GM23248 (cell line): ENCODE measurements around the gene PXDN. TPM values are rescaled to one million over a fixed set of nuclear protein-coding genes. Genes with fewer than 3 reads are reported as not detected.

Experiments used
- DNase-seq: peaks from one replicate; pipeline ENCODE4 v3.0.0-alpha.2; 2015
- H2AFZ ChIP-seq: fragments of 200-600 bp; sonication (generic); 2 replicates; pipeline ENCODE4 v1.6.1; 2016; ENCODE audit warnings: antibody characterized with exemption
- H3F3A ChIP-seq: fragments of 200-600 bp; sonication (generic); 2 replicates; pipeline ENCODE4 v1.6.1; 2016; ENCODE audit warnings: mild to moderate bottlenecking, antibody characterized with exemption, mixed run types; ENCODE audit not compliant: insufficient read depth
- H3K27ac ChIP-seq: fragments of 200-600 bp; sonication (generic); 2 replicates; pipeline ENCODE4 v1.5.1; 2016; ENCODE audit warnings: mild to moderate bottlenecking
- H3K27me3 ChIP-seq: fragments of 200-600 bp; sonication (generic); replicated peaks from 2 replicates; pipeline ENCODE4 v1.6.1; 2016; ENCODE audit warnings: mild to moderate bottlenecking; ENCODE audit not compliant: insufficient read depth
- H3K36me3 ChIP-seq: fragments of 200-600 bp; sonication (generic); 2 replicates; pipeline ENCODE4 v1.6.1; 2016; ENCODE audit warnings: low read depth, mild to moderate bottlenecking
- H3K4me1 ChIP-seq: fragments of 200-600 bp; sonication (generic); 2 replicates; pipeline ENCODE4 v1.6.1; 2016; ENCODE audit warnings: mild to moderate bottlenecking; ENCODE audit not compliant: insufficient read depth
- H3K4me2 ChIP-seq: fragments of 200-600 bp; sonication (generic); one replicate; pipeline ENCODE4 v1.6.1; 2016; ENCODE audit warnings: mild to moderate bottlenecking; ENCODE audit not compliant: unreplicated experiment
- H3K4me3 ChIP-seq: fragments of 200-600 bp; sonication (generic); 2 replicates; pipeline ENCODE4 v1.5.1; 2016; ENCODE audit warnings: mild to moderate bottlenecking
- H3K79me2 ChIP-seq: fragments of 200-600 bp; sonication (generic); 2 replicates; pipeline ENCODE4 v1.6.1; 2016; ENCODE audit warnings: mild to moderate bottlenecking; ENCODE audit not compliant: insufficient read depth
- H3K9ac ChIP-seq: fragments of 200-600 bp; sonication (generic); 2 replicates; pipeline ENCODE4 v1.6.1; 2016; ENCODE audit warnings: mild to moderate bottlenecking
- H3K9me2 ChIP-seq: fragments of 200-600 bp; sonication (generic); 2 replicates; pipeline ENCODE4 v1.6.1; 2016; ENCODE audit warnings: mixed run types, mild to moderate bottlenecking, moderate library complexity; ENCODE audit not compliant: insufficient read depth
- H3K9me3 ChIP-seq: fragments of 200-600 bp; sonication (generic); one replicate; pipeline ENCODE4 v1.6.1; 2017; ENCODE audit warnings: low read depth
- H4K20me1 ChIP-seq: fragments of 200-600 bp; sonication (generic); 2 replicates; pipeline ENCODE4 v1.6.0; 2016; ENCODE audit not compliant: insufficient read depth
- EZH2 ChIP-seq: fragments of 200-600 bp; sonication (generic); IDR thresholded peaks from 2 replicates; pipeline ENCODE4 v1.6.1; 2018; ENCODE audit warnings: antibody characterized with exemption, mild to moderate bottlenecking; ENCODE audit not compliant: insufficient read depth, poor library complexity, severe bottlenecking
- EZH2phosphoT487 ChIP-seq: fragments of 200-600 bp; sonication (generic); IDR thresholded peaks from 2 replicates; pipeline ENCODE4 v1.6.1; 2018; ENCODE audit warnings: antibody characterized with exemption, moderate library complexity, mild to moderate bottlenecking, low read depth; ENCODE audit not compliant: insufficient read depth
- WGBS, 2 experiments: methylation state at CpG; one replicate each; pipeline ENCODE4 v1.1.6; 2015 to 2017; ENCODE audit warnings: low lambda C conversion rate in 2 of 2, low coverage in 1 of 2; ENCODE audit errors: missing lambda C conversion rate in 2 of 2; 5-methylcytosine and 5-hydroxymethylcytosine counted together
- in situ Hi-C: fragments of 300-500 bp; cut with MboI; formaldehyde crosslinking; loops from 2 replicates; pipeline ENCODE4 v1.15.0; 2020
- polyA plus RNA-seq: library from polyadenylated mRNA; unstranded; fragments of >200 nt; fragmentation: Nextera tagmentation; extraction: Ambion mirVana; gene quantifications from 2 replicates; pipeline ENCODE4 v1.2.1, GENCODE V29; 2016
- total RNA-seq: library from RNA; depleted of rRNA; stranded (reverse); fragments of >200 nt; shearing (Covaris generic); gene quantifications from 2 replicates; pipeline ENCODE4 v1.2.3, GENCODE V29; 2014

Gene PXDN
- total and polyA plus RNA-seq, 2 experiments from 2014 or later, result 222 to 263 TPM

DNA sequence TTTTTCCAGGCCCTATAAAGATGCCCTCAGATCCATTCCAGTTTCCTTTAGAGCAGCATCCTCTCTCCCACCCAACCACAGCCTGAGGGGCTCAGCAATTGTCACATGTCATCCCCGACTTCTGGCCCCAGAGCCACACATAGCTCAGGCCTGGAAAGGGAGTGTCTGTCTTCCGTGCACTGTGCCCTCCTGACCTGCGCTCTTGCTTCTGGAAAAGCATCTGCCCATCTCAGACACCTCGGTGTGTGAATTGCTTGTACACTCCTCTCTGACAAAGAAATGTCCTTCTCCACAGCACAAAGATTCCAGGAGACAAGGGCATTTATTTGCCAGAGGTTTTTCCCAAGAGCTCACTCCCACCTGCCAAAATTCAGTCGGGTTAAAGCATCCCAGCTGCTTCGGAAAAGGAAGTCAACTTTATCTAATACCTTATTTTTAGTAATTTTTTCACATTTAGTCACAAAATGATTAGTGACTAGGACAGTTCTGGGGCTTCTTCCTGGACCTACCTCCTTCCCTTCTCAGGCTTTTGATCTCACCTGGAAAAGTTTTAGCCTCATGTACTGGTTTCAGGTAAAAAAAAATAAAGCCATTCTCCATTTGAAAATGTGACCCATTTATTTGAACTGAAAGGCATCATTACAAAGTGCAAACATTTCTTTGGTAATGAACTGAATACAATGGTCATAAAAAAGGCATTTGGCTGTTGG lies 112.9 kb downstream of the PXDN start:
- Histone ChIP-seq H3K9ac (no peak overlapping the region), H3K9me2 (no peaks in the 10 kb centered on the region), H3K27me3 (0 out of 2 replicates have a peak, but pooled peaks cover 3% of the 10 kb centered on the region), H3K4me2 (no peak overlapping the region), H3K36me3 (peaks cover 29% of the 10 kb centered on the region), H4K20me1 (no peaks in the 10 kb centered on the region), H3K4me3 (no peak overlapping the region), H3F3A (peaks cover 10% of the 10 kb centered on the region), H3K27ac (no peak overlapping the region), H3K9me3 (no peaks in the 10 kb centered on the region), H2AFZ (no peak overlapping the region), H3K79me2 (no peaks in the 10 kb centered on the region), H3K4me1 (0 out of 2 replicates have a peak, but pooled peaks cover 4% of the 10 kb centered on the region)
- DNase-seq, result no peak
- in situ Hi-C loops, result no loop called here
- 95 to 96% methylated on average over 6 of the region's 6 CpGs for WGBS, 2 experiments
- TF ChIP-seq EZH2 (no peak), EZH2phosphoT487 (no peak)

DNA sequence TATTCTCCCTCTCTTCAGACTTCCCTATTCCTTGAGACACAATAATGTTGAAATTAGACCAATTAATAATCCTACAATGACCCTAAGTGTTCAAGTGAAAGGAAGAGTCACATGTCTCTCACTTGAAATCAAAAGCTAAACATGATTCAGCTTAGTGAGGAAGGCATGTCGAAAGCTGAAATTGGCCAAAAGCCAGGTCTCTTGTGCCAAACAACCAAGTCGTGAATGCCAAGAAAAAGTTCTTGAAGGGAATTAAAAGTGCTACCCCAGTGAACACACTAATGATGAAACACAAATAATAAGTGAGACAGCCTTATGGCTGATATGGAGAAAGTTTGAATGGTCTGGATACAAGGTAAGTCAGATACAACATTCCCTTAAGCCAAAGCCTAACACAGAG lies 115.4 kb downstream of the PXDN start:
- Histone ChIP-seq H3K79me2 (no peaks in the 10 kb centered on the region), H3K27ac (no peak overlapping the region), H3K27me3 (0 out of 2 replicates have a peak, but pooled peaks cover 6% of the 10 kb centered on the region), H3K9me2 (no peaks in the 10 kb centered on the region), H2AFZ (no peak overlapping the region), H3K9me3 (no peaks in the 10 kb centered on the region), H3K4me1 (peaks cover 16% of the 10 kb centered on the region), H3K9ac (no peak overlapping the region), H3K4me2 (no peak overlapping the region), H3K4me3 (no peak overlapping the region), H4K20me1 (no peaks in the 10 kb centered on the region), H3F3A (peaks cover 24% of the 10 kb centered on the region), H3K36me3 (peaks cover 29% of the 10 kb centered on the region)
- in situ Hi-C loops, result no loop called here
- no peak for TF ChIP-seq EZH2
- no peak for TF ChIP-seq EZH2phosphoT487
- peak; percentile 60 for DNase-seq
- WGBS, 2 experiments, result 7 to 8% methylated on average over 2 of the region's 2 CpGs

DNA sequence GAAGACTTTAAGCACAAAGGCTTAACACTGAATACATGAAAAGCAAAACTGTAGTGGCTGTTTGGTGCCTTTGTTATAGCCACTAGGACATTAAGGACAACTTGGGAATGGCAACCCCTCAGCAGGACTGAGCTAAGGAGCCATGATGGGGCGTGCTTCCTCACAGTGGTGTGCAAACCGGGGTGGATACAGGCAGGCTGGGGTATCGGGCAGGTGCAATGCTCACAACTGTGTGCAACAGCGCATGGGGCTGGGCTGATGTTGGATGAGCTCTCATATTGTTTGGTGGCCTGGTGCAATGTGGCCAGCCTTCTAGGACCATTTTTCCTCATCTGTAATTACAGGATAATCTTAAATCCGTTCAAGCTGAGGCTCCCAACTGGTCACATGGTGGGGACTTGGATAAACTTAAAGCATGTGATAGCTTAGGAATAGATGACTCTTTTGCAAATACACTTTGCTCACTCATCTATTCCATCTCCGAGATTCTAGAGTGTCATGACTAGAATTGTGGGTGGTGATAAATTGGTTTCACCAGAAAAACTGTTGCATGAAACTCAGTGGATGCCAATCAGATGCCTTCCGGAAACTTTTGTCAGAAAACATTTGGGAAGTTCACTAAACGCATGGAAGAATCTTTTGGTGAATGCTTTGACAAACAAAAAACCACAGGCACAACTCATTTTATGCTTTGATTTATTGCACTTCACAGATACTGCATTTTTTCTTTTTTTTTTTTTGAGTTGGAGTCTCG lies 116.5 kb downstream of the PXDN start:
- no peak overlapping the region for H3K27ac ChIP-seq
- H3F3A ChIP-seq, result peaks cover 24% of the 10 kb centered on the region
- H3K9me3 ChIP-seq, result no peaks in the 10 kb centered on the region
- WGBS, 2 experiments, result 60 to 63% methylated on average over 9 of the region's 9 CpGs
- no peak overlapping the region for H3K9ac ChIP-seq
- H3K36me3 ChIP-seq, result peaks cover 23% of the 10 kb centered on the region
- H3K27me3 ChIP-seq, result peaks cover 12% of the 10 kb centered on the region; the same call in 1 of the 2 replicates
- no peaks in the 10 kb centered on the region for H3K79me2 ChIP-seq
- no peak for TF ChIP-seq EZH2
- TF ChIP-seq EZH2phosphoT487, result no peak
- no peak for DNase-seq
- in situ Hi-C loops, result no loop called here
- H3K4me1 ChIP-seq, result peaks cover 16% of the 10 kb centered on the region
- H3K4me3 ChIP-seq, result no peak overlapping the region
- no peaks in the 10 kb centered on the region for H4K20me1 ChIP-seq
- H3K9me2 ChIP-seq, result no peaks in the 10 kb centered on the region
- H3K4me2 ChIP-seq, result no peak overlapping the region
- H2AFZ ChIP-seq, result no peak overlapping the region

DNA sequence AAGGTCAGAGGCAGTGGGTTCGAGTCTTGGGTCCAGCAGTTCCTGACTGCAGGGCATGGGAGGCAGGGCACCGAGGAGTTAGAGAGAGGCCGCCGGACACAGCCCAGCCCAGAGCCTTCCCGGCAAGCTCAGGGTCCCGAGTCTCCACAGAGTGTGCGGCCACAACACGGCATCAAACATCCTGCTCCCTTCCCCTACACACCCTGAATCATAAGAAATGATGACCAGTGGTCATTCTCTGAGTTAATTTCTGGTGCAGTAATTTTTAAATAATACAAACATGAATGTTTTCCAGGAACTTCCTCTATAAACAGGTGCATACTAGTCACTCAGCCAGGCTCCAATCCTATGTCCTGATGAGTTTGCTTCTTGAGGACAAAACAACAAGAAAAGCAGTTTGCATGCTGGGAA lies 118.0 kb downstream of the PXDN start:
- H3K36me3 ChIP-seq, result peaks cover 8% of the 10 kb centered on the region
- H3K4me2 ChIP-seq, result no peak overlapping the region
- H3K27ac ChIP-seq, result no peak overlapping the region
- no peak for TF ChIP-seq EZH2
- TF ChIP-seq EZH2phosphoT487, result no peak
- no peaks in the 10 kb centered on the region for H3K79me2 ChIP-seq
- no peak overlapping the region for H3K4me3 ChIP-seq
- DNase-seq, result no peak
- H3F3A ChIP-seq, result peaks cover 24% of the 10 kb centered on the region
- H3K27me3 ChIP-seq, result peaks cover 12% of the 10 kb centered on the region; the same call in 1 of the 2 replicates
- WGBS, 2 experiments, result 58 to 62% methylated on average over 8 of the region's 8 CpGs
- H3K9ac ChIP-seq, result no peak overlapping the region
- H3K9me2 ChIP-seq, result no peaks in the 10 kb centered on the region
- H3K9me3 ChIP-seq, result no peaks in the 10 kb centered on the region
- in situ Hi-C loops, result no loop called here
- no peak overlapping the region for H2AFZ ChIP-seq
- no peaks in the 10 kb centered on the region for H4K20me1 ChIP-seq
- H3K4me1 ChIP-seq, result peaks cover 16% of the 10 kb centered on the region
